ENCODE data around the gene KIAA1549. TPM values are rescaled to one million over a fixed set of nuclear protein-coding genes. Genes with fewer than 3 reads are reported as not detected.

Gene KIAA1549
- total and polyA plus RNA-seq, 2 of the 8 experiments (the other 6 are each of a cell fraction or from before 2014, with no cell fraction given): 6.5 to 17.3 TPM

DNA sequence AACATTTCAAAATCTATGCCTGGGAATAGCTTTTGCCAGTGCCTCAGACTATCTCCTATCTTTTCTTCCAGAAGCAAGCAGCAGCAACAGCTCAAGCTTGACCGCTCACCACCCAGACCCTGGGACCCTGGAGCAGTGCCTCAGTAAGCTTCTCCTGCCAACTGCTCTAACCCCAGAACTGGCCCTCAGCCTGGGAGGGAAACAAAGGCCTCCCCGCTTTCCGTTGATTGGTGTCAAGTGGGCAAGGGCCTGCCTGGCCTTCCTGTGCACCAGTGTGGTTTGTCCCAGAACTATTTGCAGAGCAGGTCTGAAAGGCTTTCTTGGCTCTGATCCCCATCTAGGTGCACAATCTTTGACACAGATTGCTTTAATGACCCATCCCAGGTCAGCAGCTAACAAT is 179.9 kb downstream of the KIAA1549 start:
- Histone ChIP-seq H3K4ac (replicated peaks; ENCODE audit: insufficient read length, low read depth, low read length) (no peak overlapping the region), H3K14ac (ENCODE audit: insufficient read length) (no peak overlapping the region), H3K9ac (replicated peaks in 1 of 4; ENCODE audit: extremely low read depth in 1 of 4, low read depth in 3 of 4, low read length in 3 of 4) (no peak overlapping the region), H3K4me3 (ENCODE audit: extremely low read depth in 1 of 4, insufficient read depth in 2 of 4, low read depth in 3 of 4, low read length in 4 of 4) (no peak overlapping the region), H3K79me2 (ENCODE audit: control insufficient read depth in 1 of 2, insufficient read depth in 2 of 2, low read length in 2 of 2) (no peaks in the 10 kb centered on the region), H3K9me3 (ENCODE audit: insufficient read depth in 2 of 2, low read depth in 1 of 2, low read length in 1 of 2) (no peaks in the 10 kb centered on the region), H3K27me3 (replicated peaks in 1 of 4; ENCODE audit: control insufficient read depth in 3 of 4, extremely low read depth in 1 of 4, insufficient read depth in 3 of 4, low read length in 3 of 4) (no peaks in the 10 kb centered on the region; a peak in 1 of 7 replicates), H2AK5ac (ENCODE audit: low read depth, low read length) (no peak overlapping the region), H3K36me3 (ENCODE audit: control insufficient read depth in 2 of 4, insufficient read depth in 4 of 4, low read length in 3 of 4) (no peaks in the 10 kb centered on the region), H2BK12ac (ENCODE audit: low read depth, low read length) (no peak overlapping the region), H3K4me1 (replicated peaks in 1 of 4; ENCODE audit: control insufficient read depth in 3 of 4, insufficient read depth in 4 of 4, low read length in 3 of 4) (peaks cover 4 to 13% (median 9%) of the 10 kb centered on the region in 4 experiments), H3K23ac (ENCODE audit: insufficient read length) (no peak overlapping the region), H3K23me2 (ENCODE audit: low read depth, low read length) (peaks cover 7% of the 10 kb centered on the region; the same call in 1 of the 2 replicates), H2BK5ac (ENCODE audit: low read depth, low read length) (no peak overlapping the region), H2BK20ac (ENCODE audit: low read length) (no peak overlapping the region), H4K8ac (ENCODE audit: extremely low read depth, insufficient read depth, low read length) (no peak overlapping the region), H2BK15ac (ENCODE audit: low read length) (no peak overlapping the region), H3K18ac (ENCODE audit: extremely low read depth, low read length) (no peak overlapping the region), H3K79me1 (ENCODE audit: low read depth, low read length) (no peaks in the 10 kb centered on the region), H3K27ac (ENCODE audit: low read depth, low read length) (no peak overlapping the region), H4K20me1 (replicated peaks in 1 of 2; ENCODE audit: control insufficient read depth in 1 of 2, insufficient read depth in 2 of 2, low read length in 2 of 2) (no peaks in the 10 kb centered on the region), H3K56ac (replicated peaks; ENCODE audit: insufficient read length, low read depth, low read length) (no peak overlapping the region), H2BK120ac (replicated peaks; ENCODE audit: low read depth, low read length) (no peak overlapping the region), H4K5ac (ENCODE audit: insufficient read length, low read depth, low read length) (no peak overlapping the region), H3K4me2 (ENCODE audit: insufficient read depth in 1 of 2, low read depth in 2 of 2, low read length in 2 of 2) (no peak overlapping the region), H4K91ac (replicated peaks; ENCODE audit: insufficient read length, low read length) (no peak overlapping the region), H2AFZ (ENCODE audit: low read length) (no peak overlapping the region)
- no peak for FAIRE-seq
- TF ChIP-seq EP300 (IDR thresholded peaks at IDR 0.05; ENCODE audit: borderline replicate concordance in 1 of 2, low read depth in 2 of 2, low read length in 2 of 2) (no peak), EZH2 (IDR thresholded peaks at IDR 0.05; ENCODE audit: low read depth, low read length, severe bottlenecking) (no peak), TAF7 (optimal IDR thresholded peaks at IDR 0.05; ENCODE audit: borderline replicate concordance, low read depth, low read length) (no peak), SP4 (IDR thresholded peaks at IDR 0.05; ENCODE audit: low read length) (no peak), POLR2AphosphoS5 (IDR thresholded peaks at IDR 0.05; ENCODE audit: low read depth, low read length) (no peak), ZNF274 (IDR thresholded peaks at IDR 0.05; ENCODE audit: borderline replicate concordance, extremely low read depth, low read length) (no peak), BACH1 (IDR thresholded peaks at IDR 0.05; ENCODE audit: low read length) (no peak), NANOG (IDR thresholded peaks at IDR 0.05; ENCODE audit: insufficient read depth, low read depth, low read length, poor library complexity, severe bottlenecking) (no peak), ASH2L (IDR thresholded peaks at IDR 0.05; ENCODE audit: low read length) (no peak), JUN (IDR thresholded peaks at IDR 0.05; ENCODE audit: low read depth, low read length) (no peak), NRF1 (IDR thresholded peaks at IDR 0.05; ENCODE audit: low read depth, low read length) (no peak)
- TF ChIP-seq, protein P1, sequence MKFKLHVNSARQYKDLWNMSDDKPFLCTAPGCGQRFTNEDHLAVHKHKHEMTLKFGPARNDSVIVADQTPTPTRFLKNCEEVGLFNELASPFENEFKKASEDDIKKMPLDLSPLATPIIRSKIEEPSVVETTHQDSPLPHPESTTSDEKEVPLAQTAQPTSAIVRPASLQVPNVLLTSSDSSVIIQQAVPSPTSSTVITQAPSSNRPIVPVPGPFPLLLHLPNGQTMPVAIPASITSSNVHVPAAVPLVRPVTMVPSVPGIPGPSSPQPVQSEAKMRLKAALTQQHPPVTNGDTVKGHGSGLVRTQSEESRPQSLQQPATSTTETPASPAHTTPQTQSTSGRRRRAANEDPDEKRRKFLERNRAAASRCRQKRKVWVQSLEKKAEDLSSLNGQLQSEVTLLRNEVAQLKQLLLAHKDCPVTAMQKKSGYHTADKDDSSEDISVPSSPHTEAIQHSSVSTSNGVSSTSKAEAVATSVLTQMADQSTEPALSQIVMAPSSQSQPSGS (IDR thresholded peaks at IDR 0.05; ENCODE audit: low read length): no peak
- DNase-seq (ENCODE audit: low read depth in 1 of 2, low spot score in 2 of 2): no peak
- POLR2A ChIA-PET (ENCODE audit: partially characterized antibody): no interaction called here
- WGBS, 2 experiments (ENCODE audit: extremely low coverage in 1 of 2, insufficient coverage in 1 of 2, insufficient read length in 1 of 2, insufficient replicate concordance in 2 of 2, low coverage in 1 of 2, low lambda C conversion rate in 2 of 2, missing lambda C conversion rate in 1 of 2): 91% methylated on average over 3 of the region's 3 CpGs; no CpG with 5 or more reads in 1 of the 2 experiments
- CTCF ChIA-PET (ENCODE audit: partially characterized antibody): interaction anchor here (1.6 to 2.6 kb wide), 2 partner anchors 15 to 17 kb away, joined by 5 read pairs; no protein-coding TSS in a partner anchor

All from H1 (cell line).